SH-SY5Y (cell line): ENCODE measurements around the gene SEC62.

Experiments
- GATA2 ChIP-seq: IDR thresholded peaks from 2 replicates; pipeline ENCODE4 v1.6.1; 2011; ENCODE audit warnings: mild to moderate bottlenecking, low read depth, low read length
- GATA3 ChIP-seq: IDR thresholded peaks from 2 replicates; pipeline ENCODE4 v1.6.1; 2011; ENCODE audit warnings: low read depth, mild to moderate bottlenecking, low read length, moderate library complexity

- TF ChIP-seq GATA3 (no peak), GATA2 (no peak)
Observed at GRCh38 chr3:169992156-169992555, 25.5 kb downstream of the SEC62 start.
